BE2C (cell line): ENCODE results near the gene PCDHAC1.
A peak's percentile ranks its signal among the peaks of the same experiment; 100 is the strongest.

Experiments used
- DNase-seq: peaks from one replicate; pipeline ENCODE4 v3.0.0-alpha.2; 2020
- H3K27me3 ChIP-seq: fragments of 250-450 bp; sonication (Bioruptor Pico); 2 replicates; pipeline ENCODE4 v1.5.1; 2020; ENCODE audit warnings: mild to moderate bottlenecking
- H3K36me3 ChIP-seq: fragments of 250-450 bp; sonication (Bioruptor Pico); 2 replicates; pipeline ENCODE4 v1.5.1; 2020; ENCODE audit warnings: mild to moderate bottlenecking
- H3K4me1 ChIP-seq: fragments of 250-450 bp; sonication (Bioruptor Pico); 2 replicates; pipeline ENCODE4 v1.5.1; 2020
- H3K4me3 ChIP-seq: 2 replicates; pipeline ENCODE4 v1.5.1; 2011; ENCODE audit warnings: low read depth, low read length
- H3K9me3 ChIP-seq: fragments of 250-450 bp; sonication (Bioruptor Pico); 2 replicates; pipeline ENCODE4 v1.5.1; 2020
- TF ChIP-seq, protein P1 (sequence below): IDR thresholded peaks from 2 replicates; pipeline ENCODE4 v1.5.1; 2012; ENCODE audit warnings: mild to moderate bottlenecking, low read depth, low read length

Gene PCDHAC1

DNA sequence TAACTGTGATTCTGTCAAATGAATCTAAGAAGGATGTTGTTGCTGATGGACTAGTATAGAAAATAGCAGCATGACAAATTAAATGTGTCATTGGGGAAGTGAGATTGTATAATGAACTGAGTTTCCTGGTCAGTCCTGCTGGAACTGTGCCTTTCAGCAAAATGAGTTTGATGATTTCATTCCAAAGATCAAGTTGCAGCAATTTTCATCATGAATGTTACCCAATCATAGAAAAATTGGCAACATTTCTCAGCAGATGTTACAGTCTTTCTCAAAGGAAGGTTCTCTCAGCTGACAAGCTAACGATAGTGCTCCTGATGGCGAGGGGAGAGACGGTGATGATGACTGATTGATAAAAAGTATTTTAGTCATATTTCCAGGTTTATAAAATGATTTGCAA, 50.9 kb downstream of the PCDHAC1 start:
- no peak overlapping the region for H3K4me3 ChIP-seq
- no peaks in the 10 kb centered on the region for H3K9me3 ChIP-seq

DNA sequence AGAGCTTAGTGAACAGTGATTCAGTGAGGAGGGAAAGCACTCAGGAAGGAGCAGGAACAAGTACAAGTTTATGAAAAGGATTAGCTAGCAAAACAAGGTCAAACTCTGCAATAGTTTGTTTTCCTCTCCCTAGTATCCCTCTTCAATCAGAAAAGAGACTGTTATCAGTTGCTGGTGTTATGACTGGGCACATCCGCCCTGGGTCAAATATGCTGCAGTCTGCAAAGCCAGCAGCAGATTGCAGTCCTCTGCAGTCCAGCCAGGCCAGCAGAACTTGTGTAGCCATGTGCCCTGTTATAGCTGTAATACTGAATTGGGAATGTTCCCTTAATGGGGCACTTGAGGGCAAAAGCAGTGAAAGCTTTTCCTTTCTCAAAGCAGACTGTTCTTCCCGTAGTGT, 52.2 kb downstream of the PCDHAC1 start:
- TF ChIP-seq, protein P1, sequence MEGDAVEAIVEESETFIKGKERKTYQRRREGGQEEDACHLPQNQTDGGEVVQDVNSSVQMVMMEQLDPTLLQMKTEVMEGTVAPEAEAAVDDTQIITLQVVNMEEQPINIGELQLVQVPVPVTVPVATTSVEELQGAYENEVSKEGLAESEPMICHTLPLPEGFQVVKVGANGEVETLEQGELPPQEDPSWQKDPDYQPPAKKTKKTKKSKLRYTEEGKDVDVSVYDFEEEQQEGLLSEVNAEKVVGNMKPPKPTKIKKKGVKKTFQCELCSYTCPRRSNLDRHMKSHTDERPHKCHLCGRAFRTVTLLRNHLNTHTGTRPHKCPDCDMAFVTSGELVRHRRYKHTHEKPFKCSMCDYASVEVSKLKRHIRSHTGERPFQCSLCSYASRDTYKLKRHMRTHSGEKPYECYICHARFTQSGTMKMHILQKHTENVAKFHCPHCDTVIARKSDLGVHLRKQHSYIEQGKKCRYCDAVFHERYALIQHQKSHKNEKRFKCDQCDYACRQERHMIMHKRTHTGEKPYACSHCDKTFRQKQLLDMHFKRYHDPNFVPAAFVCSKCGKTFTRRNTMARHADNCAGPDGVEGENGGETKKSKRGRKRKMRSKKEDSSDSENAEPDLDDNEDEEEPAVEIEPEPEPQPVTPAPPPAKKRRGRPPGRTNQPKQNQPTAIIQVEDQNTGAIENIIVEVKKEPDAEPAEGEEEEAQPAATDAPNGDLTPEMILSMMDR: no peak
- Histone ChIP-seq H3K36me3 (peaks cover 8% of the 10 kb centered on the region), H3K4me3 (no peak overlapping the region), H3K27me3 (no peaks in the 10 kb centered on the region), H3K4me1 (peaks cover 24% of the 10 kb centered on the region), H3K9me3 (no peaks in the 10 kb centered on the region)
- peak; percentile 40 for DNase-seq

More for the DNA sequence above, 50.9 kb downstream of the PCDHAC1 start:
- no peak for DNase-seq
- peaks cover 24% of the 10 kb centered on the region for H3K4me1 ChIP-seq
- H3K36me3 ChIP-seq: peaks cover 4% of the 10 kb centered on the region
- TF ChIP-seq, protein P1: no peak
- H3K27me3 ChIP-seq: no peaks in the 10 kb centered on the region

DNA sequence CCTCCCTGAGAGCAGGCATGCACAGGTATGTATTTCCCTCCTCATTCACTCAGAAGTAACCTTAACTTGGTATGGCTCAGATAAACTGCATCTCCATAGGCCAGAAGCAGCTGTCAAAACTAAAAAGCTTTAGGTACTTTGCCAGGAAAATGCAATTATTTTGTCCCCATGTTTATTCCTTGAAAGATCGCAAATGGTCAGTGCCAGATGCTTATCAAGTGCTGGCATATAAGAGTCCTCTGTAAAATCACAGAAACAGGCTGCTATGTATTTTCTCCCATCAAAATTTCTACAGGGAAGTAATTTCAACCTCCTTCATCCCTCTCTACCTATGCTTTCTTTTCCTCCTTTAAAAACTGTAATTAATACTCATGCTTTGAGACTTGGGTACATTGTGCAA, 52.9 kb downstream of the PCDHAC1 start:
- Histone ChIP-seq H3K27me3 (no peaks in the 10 kb centered on the region), H3K9me3 (no peaks in the 10 kb centered on the region), H3K36me3 (peaks cover 9% of the 10 kb centered on the region), H3K4me3 (no peak overlapping the region), H3K4me1 (peaks cover 24% of the 10 kb centered on the region)
- TF ChIP-seq, protein P1: no peak
- DNase-seq: no peak
